GM23338 (cell line): ENCODE results near the gene SCNN1B. TPM values are rescaled to one million over a fixed set of nuclear protein-coding genes. Genes with fewer than 3 reads are reported as not detected.

ENCODE experiments used
- ATAC-seq: fragments of 200-7000 bp; cut with Tn5 transposase; 3 replicates; pipeline ENCODE4 v1.9.1; 2020
- DNase-seq: peaks from one replicate; pipeline ENCODE4 v3.0.0-alpha.2; 2015; ENCODE audit warnings: low spot score
- H2AFZ ChIP-seq: fragments of 200-600 bp; sonication (generic); 2 replicates; pipeline ENCODE4 v1.8.0; 2016; ENCODE audit warnings: antibody characterized with exemption, mild to moderate bottlenecking, moderate library complexity
- H3F3A ChIP-seq: fragments of 200-600 bp; sonication (generic); replicated peaks from 2 replicates; pipeline ENCODE4 v1.8.0; 2017; ENCODE audit warnings: antibody characterized with exemption, mixed run types, low read depth
- H3K27ac ChIP-seq: fragments of 200-600 bp; sonication (generic); 2 replicates; pipeline ENCODE4 v1.6.1; 2016; ENCODE audit warnings: low read depth
- H3K27me3 ChIP-seq: fragments of 200-600 bp; sonication (generic); 2 replicates; pipeline ENCODE4 v1.8.0; 2016; ENCODE audit warnings: mild to moderate bottlenecking, mixed run types, moderate library complexity; ENCODE audit not compliant: insufficient read depth
- H3K36me3 ChIP-seq: fragments of 200-600 bp; sonication (generic); 2 replicates; pipeline ENCODE4 v1.8.0; 2016; ENCODE audit warnings: mild to moderate bottlenecking; ENCODE audit not compliant: insufficient read depth
- H3K4me1 ChIP-seq: fragments of 200-600 bp; sonication (generic); 2 replicates; pipeline ENCODE4 v1.8.0; 2016; ENCODE audit warnings: mild to moderate bottlenecking, moderate library complexity; ENCODE audit not compliant: insufficient read depth
- H3K4me2 ChIP-seq: fragments of 200-600 bp; sonication (generic); 2 replicates; pipeline ENCODE4 v1.7.1; 2017; ENCODE audit warnings: mixed run types
- H3K4me3 ChIP-seq: fragments of 200-600 bp; sonication (generic); 2 replicates; pipeline ENCODE4 v1.6.1; 2016; ENCODE audit warnings: mixed run types
- H3K79me2 ChIP-seq: fragments of 200-600 bp; sonication (generic); replicated peaks from 2 replicates; pipeline ENCODE4 v1.8.0; 2017; ENCODE audit warnings: mild to moderate bottlenecking; ENCODE audit not compliant: insufficient read depth
- H3K9me2 ChIP-seq: fragments of 200-600 bp; sonication (generic); 2 replicates; pipeline ENCODE4 v1.8.0; 2017; ENCODE audit not compliant: insufficient read depth
- H4K20me1 ChIP-seq: fragments of 200-600 bp; sonication (generic); replicated peaks from 2 replicates; pipeline ENCODE4 v1.8.0; 2017; ENCODE audit warnings: mild to moderate bottlenecking; ENCODE audit not compliant: insufficient read depth
- H3K27ac Mint-ChIP-seq: 2 replicates; pipeline ENCODE4 v1.8.0; 2020; ENCODE audit warnings: inconsistent platforms, mild to moderate bottlenecking, moderate library complexity, mixed read lengths
- H3K27me3 Mint-ChIP-seq: 3 replicates; pipeline ENCODE4 v1.8.0; 2022; ENCODE audit warnings: low read depth, mild to moderate bottlenecking, moderate library complexity, mixed read lengths, inconsistent platforms; ENCODE audit not compliant: insufficient read depth, poor library complexity
- H3K36me3 Mint-ChIP-seq: 3 replicates; pipeline ENCODE4 v1.8.0; 2021; ENCODE audit warnings: low read depth, mild to moderate bottlenecking, inconsistent platforms, moderate library complexity, mixed read lengths
- H3K4me1 Mint-ChIP-seq: 3 replicates; pipeline ENCODE4 v1.8.0; 2020; ENCODE audit warnings: mild to moderate bottlenecking, inconsistent platforms, mixed read lengths
- H3K4me3 Mint-ChIP-seq: 3 replicates; pipeline ENCODE4 v1.8.0; 2021; ENCODE audit warnings: moderate library complexity, mild to moderate bottlenecking, inconsistent platforms, mixed read lengths
- H3K9me3 Mint-ChIP-seq: 3 replicates; pipeline ENCODE4 v1.8.0; 2020; ENCODE audit warnings: moderate library complexity, mild to moderate bottlenecking, inconsistent platforms, mixed read lengths
- CREB1 ChIP-seq: fragments of 250-450 bp; sonication (Bioruptor Pico); IDR thresholded peaks from 2 replicates; pipeline ENCODE4 v1.5.0; 2020; ENCODE audit warnings: low read depth, mild to moderate bottlenecking, moderate library complexity
- ZNF114 ChIP-seq: fragments of 250-450 bp; sonication (Bioruptor Pico); IDR thresholded peaks from 2 replicates; pipeline ENCODE4 v1.5.0; 2020; ENCODE audit warnings: mild to moderate bottlenecking, moderate library complexity
- ZNF331 ChIP-seq: fragments of 250-450 bp; sonication (Bioruptor Pico); IDR thresholded peaks from 2 replicates; pipeline ENCODE4 v1.5.0; 2020; ENCODE audit warnings: low read depth, mild to moderate bottlenecking, moderate library complexity
- polyA plus RNA-seq: library from polyadenylated mRNA; unstranded; fragments of >200 nt; fragmentation: Nextera tagmentation; extraction: Ambion mirVana; gene quantifications from 2 replicates; pipeline ENCODE4 v1.2.1, GENCODE V29; 2016
- total RNA-seq: library from RNA; depleted of rRNA; stranded (reverse); fragments of >200 nt; shearing (Covaris generic); gene quantifications from 2 replicates; pipeline ENCODE4 v1.2.3, GENCODE V29; 2014
- TF ChIP-seq, protein P1 (sequence below), 2 experiments: fragments of 200-600 bp in 1 of 2; sonication (generic) in 1 of 2; conservative IDR thresholded peaks; 2 replicates each; pipeline versions ENCODE4 v1.5.1 to v1.6.1; 2016 to 2017; ENCODE audit warnings: antibody characterized with exemption in 2 of 2, low read depth in 2 of 2, mild to moderate bottlenecking in 2 of 2, moderate library complexity in 1 of 2
- TF ChIP-seq, protein P2 (sequence below): IDR thresholded peaks from one replicate; pipeline ENCODE4 v1.6.1; 2018; ENCODE audit warnings: antibody characterized with exemption; ENCODE audit not compliant: unreplicated experiment

SCNN1B gene
- total and polyA plus RNA-seq, 2 experiments from 2014 or later = 0.78 to 1.1 TPM

DNA sequence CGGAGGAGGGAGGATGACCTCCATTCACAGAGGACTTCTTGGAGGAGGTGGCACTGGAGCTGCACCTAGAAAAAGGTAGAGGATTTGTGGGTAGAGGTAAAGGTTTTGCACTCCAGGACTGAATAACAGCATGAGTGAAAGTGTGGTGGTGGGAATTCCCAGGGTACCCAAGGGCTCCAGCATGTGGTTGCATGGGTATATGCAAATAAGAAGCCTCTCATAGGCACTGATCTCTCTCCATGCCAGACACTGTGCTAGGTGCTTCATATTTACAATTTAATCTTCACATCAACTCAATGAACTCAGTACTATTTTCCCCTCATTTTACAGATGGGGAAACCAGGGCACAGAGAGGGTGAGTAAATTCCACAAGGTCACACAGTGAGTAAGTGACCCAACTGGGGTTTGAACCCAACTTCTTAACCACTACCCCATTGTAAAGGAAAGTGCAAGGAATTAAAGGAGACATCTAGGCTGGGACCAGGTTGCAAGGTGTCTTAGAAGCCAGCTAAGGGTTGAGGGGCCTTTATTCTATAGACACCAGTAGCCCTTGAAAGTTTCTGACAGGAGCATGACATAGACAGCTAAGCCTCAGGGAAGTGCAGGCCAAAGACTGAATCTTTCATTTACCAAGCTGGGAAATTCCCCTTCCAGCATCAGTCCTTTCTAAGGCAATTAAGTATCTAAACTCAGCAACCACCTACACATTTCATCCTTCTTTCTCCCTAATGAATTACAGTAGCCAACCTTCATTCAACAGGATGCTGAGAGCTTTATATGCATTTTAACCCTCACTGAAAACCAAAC lies 21.3 kb downstream of the SCNN1B start:
- no peak overlapping the region for H2AFZ ChIP-seq
- no peak overlapping the region for H3K4me3 Mint-ChIP-seq
- H3K36me3 ChIP-seq = no peaks in the 10 kb centered on the region
- no peak overlapping the region for H3K27ac ChIP-seq
- no peaks in the 10 kb centered on the region for H3K9me3 Mint-ChIP-seq
- H3K4me1 ChIP-seq = peaks cover 5% of the 10 kb centered on the region; the same call in 1 of the 2 replicates
- no peaks in the 10 kb centered on the region for H3F3A ChIP-seq
- no peak overlapping the region for H3K4me3 ChIP-seq
- no peaks in the 10 kb centered on the region for H3K79me2 ChIP-seq
- H3K4me1 Mint-ChIP-seq = 0 out of 3 replicates have a peak, but pooled peaks cover 3% of the 10 kb centered on the region
- H3K4me2 ChIP-seq = no peak overlapping the region
- H3K27me3 ChIP-seq = no peaks in the 10 kb centered on the region
- no peaks in the 10 kb centered on the region for H3K9me2 ChIP-seq
- TF ChIP-seq ZNF331 (CRISPR knock-in tag) = no peak
- TF ChIP-seq, protein P1, sequence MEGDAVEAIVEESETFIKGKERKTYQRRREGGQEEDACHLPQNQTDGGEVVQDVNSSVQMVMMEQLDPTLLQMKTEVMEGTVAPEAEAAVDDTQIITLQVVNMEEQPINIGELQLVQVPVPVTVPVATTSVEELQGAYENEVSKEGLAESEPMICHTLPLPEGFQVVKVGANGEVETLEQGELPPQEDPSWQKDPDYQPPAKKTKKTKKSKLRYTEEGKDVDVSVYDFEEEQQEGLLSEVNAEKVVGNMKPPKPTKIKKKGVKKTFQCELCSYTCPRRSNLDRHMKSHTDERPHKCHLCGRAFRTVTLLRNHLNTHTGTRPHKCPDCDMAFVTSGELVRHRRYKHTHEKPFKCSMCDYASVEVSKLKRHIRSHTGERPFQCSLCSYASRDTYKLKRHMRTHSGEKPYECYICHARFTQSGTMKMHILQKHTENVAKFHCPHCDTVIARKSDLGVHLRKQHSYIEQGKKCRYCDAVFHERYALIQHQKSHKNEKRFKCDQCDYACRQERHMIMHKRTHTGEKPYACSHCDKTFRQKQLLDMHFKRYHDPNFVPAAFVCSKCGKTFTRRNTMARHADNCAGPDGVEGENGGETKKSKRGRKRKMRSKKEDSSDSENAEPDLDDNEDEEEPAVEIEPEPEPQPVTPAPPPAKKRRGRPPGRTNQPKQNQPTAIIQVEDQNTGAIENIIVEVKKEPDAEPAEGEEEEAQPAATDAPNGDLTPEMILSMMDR (conservative IDR thresholded peaks at IDR 0.05; ENCODE audit: low read depth in 2 of 2) = no peak
- TF ChIP-seq CREB1 (CRISPR knock-in tag) = no peak
- ATAC-seq = peak; percentile 27; the same call in 1 of the 3 replicates
- DNase-seq = no peak
- no peaks in the 10 kb centered on the region for H4K20me1 ChIP-seq
- peaks cover 8% of the 10 kb centered on the region for H3K27me3 Mint-ChIP-seq
- H3K27ac Mint-ChIP-seq = no peak overlapping the region
- no peaks in the 10 kb centered on the region for H3K36me3 Mint-ChIP-seq

DNA sequence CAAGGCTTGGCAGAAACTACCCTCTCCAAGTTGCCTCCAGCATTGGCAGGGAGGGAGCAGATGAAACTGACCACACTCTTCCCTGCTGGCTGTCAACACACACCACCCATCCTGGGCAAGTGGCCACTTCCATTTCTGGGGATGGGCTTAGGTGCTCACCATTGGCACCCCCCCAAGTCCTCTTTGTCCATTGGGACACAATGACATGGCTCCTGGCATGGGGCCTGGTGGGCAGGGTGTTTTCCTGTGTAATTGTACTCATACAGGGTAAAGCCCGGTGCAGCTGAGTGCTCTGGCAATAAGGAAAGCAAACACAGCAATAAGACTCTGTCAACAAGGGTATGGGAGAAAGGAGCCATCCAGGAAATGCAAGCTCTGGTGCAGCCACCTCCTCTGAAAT lies 22.6 kb downstream of the SCNN1B start:
- Histone ChIP-seq H4K20me1 (no peaks in the 10 kb centered on the region), H3K27ac (no peak overlapping the region), H3K9me2 (no peaks in the 10 kb centered on the region), H3K4me3 (no peak overlapping the region), H3K79me2 (no peaks in the 10 kb centered on the region), H3F3A (no peaks in the 10 kb centered on the region), H3K36me3 (no peaks in the 10 kb centered on the region), H3K4me2 (no peak overlapping the region), H2AFZ (0 out of 2 replicates have a peak overlapping the region, but pooled peaks have one; percentile 43), H3K27me3 (no peaks in the 10 kb centered on the region), H3K4me1 (peaks cover 4% of the 10 kb centered on the region; the same call in 1 of the 2 replicates)
- DNase-seq (no peak), ATAC-seq (no peak)
- Mint-ChIP-seq H3K4me1 (0 out of 3 replicates have a peak, but pooled peaks cover 3% of the 10 kb centered on the region), H3K36me3 (no peaks in the 10 kb centered on the region), H3K9me3 (no peaks in the 10 kb centered on the region), H3K27ac (0 out of 2 replicates have a peak overlapping the region, but pooled peaks have one; percentile 44), H3K4me3 (no peak overlapping the region), H3K27me3 (peaks cover 8% of the 10 kb centered on the region)
- TF ChIP-seq ZNF331 (CRISPR knock-in tag) (no peak), ZNF114 (CRISPR knock-in tag) (no peak)
- TF ChIP-seq, protein P2, sequence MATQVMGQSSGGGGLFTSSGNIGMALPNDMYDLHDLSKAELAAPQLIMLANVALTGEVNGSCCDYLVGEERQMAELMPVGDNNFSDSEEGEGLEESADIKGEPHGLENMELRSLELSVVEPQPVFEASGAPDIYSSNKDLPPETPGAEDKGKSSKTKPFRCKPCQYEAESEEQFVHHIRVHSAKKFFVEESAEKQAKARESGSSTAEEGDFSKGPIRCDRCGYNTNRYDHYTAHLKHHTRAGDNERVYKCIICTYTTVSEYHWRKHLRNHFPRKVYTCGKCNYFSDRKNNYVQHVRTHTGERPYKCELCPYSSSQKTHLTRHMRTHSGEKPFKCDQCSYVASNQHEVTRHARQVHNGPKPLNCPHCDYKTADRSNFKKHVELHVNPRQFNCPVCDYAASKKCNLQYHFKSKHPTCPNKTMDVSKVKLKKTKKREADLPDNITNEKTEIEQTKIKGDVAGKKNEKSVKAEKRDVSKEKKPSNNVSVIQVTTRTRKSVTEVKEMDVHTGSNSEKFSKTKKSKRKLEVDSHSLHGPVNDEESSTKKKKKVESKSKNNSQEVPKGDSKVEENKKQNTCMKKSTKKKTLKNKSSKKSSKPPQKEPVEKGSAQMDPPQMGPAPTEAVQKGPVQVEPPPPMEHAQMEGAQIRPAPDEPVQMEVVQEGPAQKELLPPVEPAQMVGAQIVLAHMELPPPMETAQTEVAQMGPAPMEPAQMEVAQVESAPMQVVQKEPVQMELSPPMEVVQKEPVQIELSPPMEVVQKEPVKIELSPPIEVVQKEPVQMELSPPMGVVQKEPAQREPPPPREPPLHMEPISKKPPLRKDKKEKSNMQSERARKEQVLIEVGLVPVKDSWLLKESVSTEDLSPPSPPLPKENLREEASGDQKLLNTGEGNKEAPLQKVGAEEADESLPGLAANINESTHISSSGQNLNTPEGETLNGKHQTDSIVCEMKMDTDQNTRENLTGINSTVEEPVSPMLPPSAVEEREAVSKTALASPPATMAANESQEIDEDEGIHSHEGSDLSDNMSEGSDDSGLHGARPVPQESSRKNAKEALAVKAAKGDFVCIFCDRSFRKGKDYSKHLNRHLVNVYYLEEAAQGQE = no peak
